Measurements from ENCODE around the gene UQCR10.
A peak's percentile ranks its signal among the peaks of the same experiment; 100 is the strongest.

UQCR10 gene

GRCh38 chr22:29786031-29786430 is 18.9 kb downstream of the UQCR10 start:
- H3K36me3 ChIP-seq = peaks cover 29% of the 10 kb centered on the region
- no peak overlapping the region for H3K27ac ChIP-seq
- no peaks in the 10 kb centered on the region for H3K27me3 ChIP-seq (ENCODE audit: insufficient read depth, low read depth, severe bottlenecking)
- no peak overlapping the region for H3K4me3 ChIP-seq (ENCODE audit: low read depth, low read length)
- H3K9me3 ChIP-seq (ENCODE audit: severe bottlenecking) = no peaks in the 10 kb centered on the region
- TF ChIP-seq, protein P1, sequence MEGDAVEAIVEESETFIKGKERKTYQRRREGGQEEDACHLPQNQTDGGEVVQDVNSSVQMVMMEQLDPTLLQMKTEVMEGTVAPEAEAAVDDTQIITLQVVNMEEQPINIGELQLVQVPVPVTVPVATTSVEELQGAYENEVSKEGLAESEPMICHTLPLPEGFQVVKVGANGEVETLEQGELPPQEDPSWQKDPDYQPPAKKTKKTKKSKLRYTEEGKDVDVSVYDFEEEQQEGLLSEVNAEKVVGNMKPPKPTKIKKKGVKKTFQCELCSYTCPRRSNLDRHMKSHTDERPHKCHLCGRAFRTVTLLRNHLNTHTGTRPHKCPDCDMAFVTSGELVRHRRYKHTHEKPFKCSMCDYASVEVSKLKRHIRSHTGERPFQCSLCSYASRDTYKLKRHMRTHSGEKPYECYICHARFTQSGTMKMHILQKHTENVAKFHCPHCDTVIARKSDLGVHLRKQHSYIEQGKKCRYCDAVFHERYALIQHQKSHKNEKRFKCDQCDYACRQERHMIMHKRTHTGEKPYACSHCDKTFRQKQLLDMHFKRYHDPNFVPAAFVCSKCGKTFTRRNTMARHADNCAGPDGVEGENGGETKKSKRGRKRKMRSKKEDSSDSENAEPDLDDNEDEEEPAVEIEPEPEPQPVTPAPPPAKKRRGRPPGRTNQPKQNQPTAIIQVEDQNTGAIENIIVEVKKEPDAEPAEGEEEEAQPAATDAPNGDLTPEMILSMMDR (IDR thresholded peaks at IDR 0.05; ENCODE audit: low read depth, low read length) = no peak
- DNase-seq = no peak

DNA sequence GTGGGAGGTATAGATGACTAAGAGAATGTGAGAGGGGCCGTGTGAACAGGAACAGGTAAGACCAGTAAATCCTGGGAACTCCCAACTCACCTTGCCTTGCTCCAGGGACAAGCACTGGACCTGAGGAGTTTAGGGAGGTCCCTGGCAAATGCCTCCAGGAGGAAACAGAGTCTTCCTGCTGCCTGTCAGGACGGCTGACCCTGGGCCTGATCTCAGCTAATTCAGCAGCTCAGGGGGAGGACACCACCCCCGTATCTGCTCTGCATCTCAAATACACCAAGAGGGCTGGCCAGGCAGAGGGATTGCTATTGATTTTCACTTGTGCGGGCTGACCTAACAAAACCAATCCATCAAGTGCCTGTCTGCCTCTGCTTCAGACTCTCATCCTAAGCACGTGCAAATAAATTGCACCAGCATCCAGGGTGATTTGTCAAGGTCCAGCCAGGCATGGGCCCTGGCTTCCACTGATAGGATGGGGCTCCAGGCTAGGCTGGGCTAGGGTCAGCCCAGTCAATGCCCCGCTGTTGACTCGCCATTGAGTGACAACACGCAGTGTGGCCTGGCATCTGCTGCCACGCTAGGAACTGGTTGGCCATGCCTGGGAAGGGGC is 20.3 kb downstream of the UQCR10 start:
- H3K9me3 ChIP-seq (ENCODE audit: severe bottlenecking) = no peaks in the 10 kb centered on the region
- H3K27ac ChIP-seq = no peak overlapping the region
- H3K27me3 ChIP-seq (ENCODE audit: insufficient read depth, low read depth, severe bottlenecking) = no peaks in the 10 kb centered on the region
- H3K4me3 ChIP-seq (ENCODE audit: low read depth, low read length) = no peak overlapping the region
- DNase-seq = peak; percentile 38
- peaks cover 43% of the 10 kb centered on the region for H3K36me3 ChIP-seq
- TF ChIP-seq, protein P1 (IDR thresholded peaks at IDR 0.05; ENCODE audit: low read depth, low read length) = no peak

- H3K27me3 ChIP-seq (ENCODE audit: insufficient read depth, low read depth, severe bottlenecking) = no peaks in the 10 kb centered on the region
- no peak overlapping the region for H3K4me3 ChIP-seq (ENCODE audit: low read depth, low read length)
- peaks cover 44% of the 10 kb centered on the region for H3K36me3 ChIP-seq
- no peaks in the 10 kb centered on the region for H3K9me3 ChIP-seq (ENCODE audit: severe bottlenecking)
- TF ChIP-seq, protein P1 (IDR thresholded peaks at IDR 0.05; ENCODE audit: low read depth, low read length) = no peak
- no peak overlapping the region for H3K27ac ChIP-seq
- no peak for DNase-seq
Measured at GRCh38 chr22:29788339-29789279, 21.4 kb downstream of the UQCR10 start.

GRCh38 chr22:29790061-29790460 is 22.9 kb downstream of the UQCR10 start:
- DNase-seq = no peak
- H3K36me3 ChIP-seq = peaks cover 44% of the 10 kb centered on the region
- no peaks in the 10 kb centered on the region for H3K27me3 ChIP-seq (ENCODE audit: insufficient read depth, low read depth, severe bottlenecking)
- H3K27ac ChIP-seq = no peak overlapping the region
- no peaks in the 10 kb centered on the region for H3K9me3 ChIP-seq (ENCODE audit: severe bottlenecking)
- TF ChIP-seq, protein P1 (IDR thresholded peaks at IDR 0.05; ENCODE audit: low read depth, low read length) = no peak
- no peak overlapping the region for H3K4me3 ChIP-seq (ENCODE audit: low read depth, low read length)

DNA sequence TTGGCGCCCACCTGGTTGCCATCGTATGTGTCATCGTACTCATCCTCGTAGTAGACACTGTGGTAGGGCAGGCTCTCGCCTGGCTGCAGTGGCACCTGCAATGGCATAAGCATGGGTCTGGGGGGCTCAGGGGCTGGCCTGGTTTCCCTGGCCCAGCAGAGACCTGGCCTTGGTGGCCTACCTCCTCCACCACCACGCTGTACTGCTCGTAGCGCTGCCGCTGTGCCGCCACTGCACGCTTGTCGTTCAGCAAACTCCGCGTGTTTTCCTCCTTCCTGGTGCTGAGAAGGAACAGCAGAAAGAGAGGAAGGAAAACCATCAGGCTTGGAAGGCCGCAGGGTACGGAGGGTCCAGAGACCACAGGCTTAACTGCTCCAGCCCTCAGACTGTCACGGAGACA is 26.2 kb downstream of the UQCR10 start:
- H3K9me3 ChIP-seq (ENCODE audit: severe bottlenecking) = no peaks in the 10 kb centered on the region
- H3K27me3 ChIP-seq (ENCODE audit: insufficient read depth, low read depth, severe bottlenecking) = no peaks in the 10 kb centered on the region
- TF ChIP-seq, protein P1 (IDR thresholded peaks at IDR 0.05; ENCODE audit: low read depth, low read length) = no peak
- peaks cover 43% of the 10 kb centered on the region for H3K36me3 ChIP-seq
- DNase-seq = no peak
- no peak overlapping the region for H3K4me3 ChIP-seq (ENCODE audit: low read depth, low read length)
- H3K27ac ChIP-seq = no peak overlapping the region
